Measurements from ENCODE around the gene RAP1GAP2. TPM values are rescaled to one million over a fixed set of nuclear protein-coding genes. Genes with fewer than 3 reads are reported as not detected.
A peak's percentile ranks its signal among the peaks of the same experiment; 100 is the strongest.

Gene RAP1GAP2
- total RNA-seq, 1 experiment from 2014 or later, result 4.4 TPM

- DNase-seq, result peak; percentile 93
- Histone ChIP-seq H3K27me3 (no peaks in the 10 kb centered on the region), H3K9me3 (no peaks in the 10 kb centered on the region), H3K36me3 (no peaks in the 10 kb centered on the region), H3K4me3 (no peak overlapping the region)
These were observed 153.3 kb downstream of the RAP1GAP2 start for GRCh38 chr17:2949469-2950044.

DNA sequence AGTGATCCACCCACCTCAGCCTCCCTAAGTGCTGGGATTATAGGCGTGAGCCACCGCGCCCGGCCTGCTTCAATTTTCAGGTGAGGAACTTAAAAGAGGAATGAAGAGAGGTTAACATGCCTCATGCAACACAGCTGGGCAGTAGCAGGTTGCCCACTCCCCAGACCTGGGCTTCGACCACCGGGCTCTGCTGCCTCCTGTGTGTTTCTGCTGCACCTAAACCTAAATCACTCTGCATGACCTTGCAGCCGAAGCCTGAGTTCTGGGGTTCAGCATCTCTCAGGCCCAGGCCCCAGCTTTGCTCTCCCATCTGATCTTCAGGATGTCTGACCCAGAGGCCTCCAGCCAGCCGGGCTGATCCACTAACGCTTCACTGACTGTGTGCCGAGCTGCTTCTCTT lies 154.6 kb downstream of the RAP1GAP2 start:
- no peak overlapping the region for H3K4me3 ChIP-seq
- no peaks in the 10 kb centered on the region for H3K27me3 ChIP-seq
- no peak for DNase-seq
- no peaks in the 10 kb centered on the region for H3K9me3 ChIP-seq
- H3K36me3 ChIP-seq, result no peaks in the 10 kb centered on the region

DNA sequence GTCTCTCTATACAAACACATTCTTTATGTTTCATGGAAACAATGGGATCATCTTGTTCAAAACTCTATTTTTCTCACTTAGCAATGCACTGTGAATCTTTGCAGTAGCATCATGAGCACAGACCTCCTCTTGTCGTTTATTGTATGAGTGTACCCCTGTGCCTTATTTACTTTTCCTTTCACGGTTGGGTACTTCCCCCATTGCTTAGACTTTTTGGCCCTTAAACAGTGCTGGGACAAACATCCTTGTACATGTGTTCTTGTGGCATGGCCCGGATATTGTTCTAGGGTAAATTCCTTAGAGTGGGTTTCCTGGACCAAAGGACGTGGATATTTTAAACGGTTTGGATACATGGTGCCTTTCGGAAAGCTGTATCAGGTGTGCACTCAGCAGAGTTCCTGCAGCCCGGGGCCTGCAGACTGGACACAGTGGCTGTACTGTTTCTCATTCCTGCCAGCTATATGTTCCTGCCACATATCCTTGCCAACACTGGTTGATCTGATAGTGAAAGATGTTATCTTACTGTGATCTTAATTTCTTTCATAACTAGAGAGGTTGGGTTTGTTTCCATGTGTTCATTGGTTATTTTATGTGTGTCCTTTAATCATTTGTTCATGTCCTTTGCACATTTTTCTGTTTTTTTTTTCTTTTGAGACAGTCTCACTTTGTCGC lies 156.1 kb downstream of the RAP1GAP2 start:
- DNase-seq, result no peak
- H3K9me3 ChIP-seq, result no peaks in the 10 kb centered on the region

GRCh38 chr17:2954898-2955445 lies 158.7 kb downstream of the RAP1GAP2 start:
- no peak overlapping the region for H3K4me3 ChIP-seq

More for the DNA sequence above, 156.1 kb downstream of the RAP1GAP2 start:
- no peaks in the 10 kb centered on the region for H3K27me3 ChIP-seq
- no peak overlapping the region for H3K4me3 ChIP-seq
- H3K36me3 ChIP-seq, result no peaks in the 10 kb centered on the region

GRCh38 chr17:2955931-2956582 lies 159.8 kb downstream of the RAP1GAP2 start:
- DNase-seq, result no peak
- no peak overlapping the region for H3K4me3 ChIP-seq
- H3K9me3 ChIP-seq, result no peaks in the 10 kb centered on the region
- no peaks in the 10 kb centered on the region for H3K27me3 ChIP-seq
- no peaks in the 10 kb centered on the region for H3K36me3 ChIP-seq

More at GRCh38 chr17:2954898-2955445, 158.7 kb downstream of the RAP1GAP2 start:
- H3K9me3 ChIP-seq, result no peaks in the 10 kb centered on the region
- H3K36me3 ChIP-seq, result no peaks in the 10 kb centered on the region
- H3K27me3 ChIP-seq, result no peaks in the 10 kb centered on the region
- DNase-seq, result peak; percentile 62

DNA sequence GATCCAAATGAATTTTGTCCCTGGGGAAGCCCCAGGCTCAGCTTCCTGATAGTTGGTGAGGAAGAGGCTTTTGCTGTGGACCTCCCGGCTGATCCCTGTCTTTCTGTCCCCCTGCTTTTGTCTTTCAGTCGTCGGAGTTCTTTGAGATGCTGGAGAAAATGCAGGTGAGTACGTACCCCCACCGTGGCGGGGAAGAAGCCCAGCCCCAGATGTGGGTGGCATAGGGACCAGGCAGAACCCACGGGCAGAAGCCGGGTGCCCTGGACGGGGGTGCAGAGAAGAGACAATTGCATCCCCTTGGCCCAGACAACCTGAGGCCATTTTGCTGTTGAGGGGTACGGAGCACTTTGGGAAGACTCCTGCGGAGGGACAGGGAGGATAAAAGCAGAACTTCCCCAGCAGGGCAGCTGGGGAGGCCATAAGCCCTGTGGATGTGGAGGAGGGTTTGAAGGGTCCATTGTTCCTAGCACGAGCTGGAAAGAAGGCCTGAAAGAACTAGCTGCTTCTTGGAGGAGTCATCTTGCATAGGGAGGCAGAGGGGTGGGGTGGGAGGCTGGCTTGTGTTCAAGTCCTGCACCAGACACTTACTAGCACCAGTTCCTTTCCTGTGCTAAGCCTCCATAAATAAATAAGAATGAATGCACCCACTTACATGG lies 161.5 kb downstream of the RAP1GAP2 start:
- Histone ChIP-seq H3K36me3 (no peaks in the 10 kb centered on the region), H3K9me3 (no peaks in the 10 kb centered on the region), H3K4me3 (no peak overlapping the region), H3K27me3 (no peaks in the 10 kb centered on the region)
- peak; percentile 45 for DNase-seq

DNA sequence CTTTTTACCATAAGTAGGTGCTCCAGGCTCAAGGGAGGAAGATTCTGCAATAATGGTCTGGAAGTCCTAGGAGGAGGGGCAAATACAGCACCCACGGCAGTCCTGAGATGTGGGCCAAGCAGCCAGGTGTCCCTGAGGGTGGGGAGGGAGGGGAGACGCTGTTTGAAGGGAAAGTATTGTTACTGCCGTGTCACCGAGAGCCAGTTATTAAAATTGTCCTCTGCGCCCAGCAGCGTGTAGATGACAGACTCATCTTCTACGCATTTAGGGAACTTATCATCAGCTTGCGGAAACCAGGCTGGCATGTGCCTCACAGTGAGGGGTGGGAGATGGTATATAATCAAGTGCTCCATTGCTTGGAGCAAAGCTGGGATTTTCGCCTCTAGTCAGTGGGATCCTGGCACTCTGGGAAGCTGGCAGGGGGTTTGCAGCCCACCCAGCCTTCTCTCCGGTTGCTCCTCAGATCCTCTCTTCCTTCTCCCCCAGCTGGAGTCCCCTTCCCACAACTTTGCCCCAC lies 162.5 kb downstream of the RAP1GAP2 start:
- Histone ChIP-seq H3K36me3 (no peaks in the 10 kb centered on the region), H3K4me3 (no peak overlapping the region), H3K9me3 (no peaks in the 10 kb centered on the region), H3K27me3 (no peaks in the 10 kb centered on the region)
- DNase-seq, result no peak

- Histone ChIP-seq H3K36me3 (no peaks in the 10 kb centered on the region), H3K27me3 (no peaks in the 10 kb centered on the region), H3K4me3 (no peak overlapping the region), H3K9me3 (no peaks in the 10 kb centered on the region)
- no peak for DNase-seq
These were observed 163.3 kb downstream of the RAP1GAP2 start for GRCh38 chr17:2959371-2960130.

- no peaks in the 10 kb centered on the region for H3K36me3 ChIP-seq
- no peaks in the 10 kb centered on the region for H3K27me3 ChIP-seq
- no peaks in the 10 kb centered on the region for H3K9me3 ChIP-seq
- H3K4me3 ChIP-seq, result no peak overlapping the region
- no peak for DNase-seq
These were observed 165.2 kb downstream of the RAP1GAP2 start for GRCh38 chr17:2961446-2961845.

GRCh38 chr17:2962236-2962635 lies 166.0 kb downstream of the RAP1GAP2 start:
- H3K4me3 ChIP-seq, result no peak overlapping the region
- H3K9me3 ChIP-seq, result no peaks in the 10 kb centered on the region
- DNase-seq, result no peak
- H3K36me3 ChIP-seq, result no peaks in the 10 kb centered on the region
- H3K27me3 ChIP-seq, result no peaks in the 10 kb centered on the region

GRCh38 chr17:2962729-2963128 lies 166.5 kb downstream of the RAP1GAP2 start:
- H3K9me3 ChIP-seq, result no peaks in the 10 kb centered on the region
- no peak for DNase-seq
- H3K36me3 ChIP-seq, result no peaks in the 10 kb centered on the region
- no peak overlapping the region for H3K4me3 ChIP-seq
- no peaks in the 10 kb centered on the region for H3K27me3 ChIP-seq

DNA sequence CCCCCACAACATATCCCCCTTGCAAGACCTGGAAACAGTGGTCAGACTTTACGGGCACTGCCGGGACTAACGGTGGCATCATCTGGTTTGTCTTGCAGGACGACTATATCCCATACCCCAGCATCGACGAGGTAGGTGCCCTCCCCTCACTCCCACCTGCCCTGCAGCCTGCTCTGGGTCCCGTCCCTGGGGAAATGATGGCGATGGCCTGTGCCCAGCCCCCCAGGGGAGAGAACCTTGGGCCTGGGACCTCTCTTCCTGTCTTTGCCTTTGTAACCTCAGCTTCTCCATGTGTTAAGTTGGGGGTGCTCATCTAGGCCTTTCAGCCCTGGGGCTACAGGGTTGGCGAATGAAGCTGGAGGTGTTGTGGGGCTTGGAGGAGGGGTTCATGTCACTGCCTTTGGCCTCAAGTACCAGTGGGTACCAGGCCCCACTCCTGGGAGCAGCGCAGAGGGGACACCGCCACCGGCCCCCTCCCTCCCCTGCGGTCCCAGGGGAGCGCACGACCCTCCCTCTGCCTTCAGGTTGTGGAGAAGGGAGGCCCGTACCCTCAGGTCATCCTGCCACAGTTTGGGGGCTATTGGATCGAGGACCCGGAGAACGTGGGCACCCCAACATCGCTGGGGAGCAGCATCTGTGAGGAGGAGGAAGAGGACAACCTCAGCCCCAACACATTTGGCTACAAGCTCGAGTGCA lies 167.2 kb downstream of the RAP1GAP2 start:
- Histone ChIP-seq H3K4me3 (no peak overlapping the region), H3K27me3 (no peaks in the 10 kb centered on the region), H3K9me3 (no peaks in the 10 kb centered on the region), H3K36me3 (peaks cover 6% of the 10 kb centered on the region; the same call in 1 of the 2 replicates)
- DNase-seq, result no peak

DNA sequence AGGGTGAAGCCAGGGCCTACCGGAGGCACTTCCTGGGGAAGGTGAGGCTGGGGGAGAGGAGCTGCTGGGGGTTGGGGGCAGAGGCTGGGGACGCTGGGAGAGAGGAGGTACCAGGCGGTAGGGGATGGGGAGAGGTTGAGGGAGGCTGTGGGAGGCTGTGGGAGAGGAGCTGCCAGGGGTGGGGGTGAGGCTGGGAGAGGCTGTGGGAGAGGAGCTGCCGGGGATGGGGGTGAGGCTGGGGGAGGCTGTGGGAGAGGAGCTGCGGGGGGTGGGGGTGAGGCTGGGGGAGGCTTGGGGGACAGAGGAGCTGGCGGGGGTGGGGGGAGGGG lies 167.8 kb downstream of the RAP1GAP2 start:
- Histone ChIP-seq H3K27me3 (no peaks in the 10 kb centered on the region), H3K9me3 (no peaks in the 10 kb centered on the region), H3K4me3 (no peak overlapping the region), H3K36me3 (peaks cover 6% of the 10 kb centered on the region; the same call in 1 of the 2 replicates)
- DNase-seq, result no peak

DNA sequence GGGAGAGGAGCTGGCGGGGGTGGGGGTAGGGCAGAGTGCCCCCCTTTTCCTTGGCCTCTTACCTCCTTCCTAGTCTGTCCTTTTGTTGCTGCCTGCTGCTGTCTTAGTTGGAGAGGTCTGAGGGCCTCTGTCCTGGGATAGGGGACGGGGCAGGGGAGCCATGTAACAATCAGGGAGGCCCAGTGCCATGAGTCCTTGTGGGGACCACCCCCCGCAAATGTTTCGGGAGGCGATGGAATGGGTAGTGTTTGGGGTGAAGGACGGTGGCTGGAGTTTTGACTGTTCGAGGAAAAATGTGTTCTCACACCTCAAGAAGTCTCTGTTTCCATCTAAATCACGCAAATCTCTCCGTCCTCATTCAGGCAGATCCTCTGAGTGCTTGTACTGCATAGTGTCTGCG lies 168.1 kb downstream of the RAP1GAP2 start:
- no peak for DNase-seq
- Histone ChIP-seq H3K9me3 (no peaks in the 10 kb centered on the region), H3K27me3 (no peaks in the 10 kb centered on the region), H3K36me3 (peaks cover 6% of the 10 kb centered on the region; the same call in 1 of the 2 replicates), H3K4me3 (no peak overlapping the region)

DNA sequence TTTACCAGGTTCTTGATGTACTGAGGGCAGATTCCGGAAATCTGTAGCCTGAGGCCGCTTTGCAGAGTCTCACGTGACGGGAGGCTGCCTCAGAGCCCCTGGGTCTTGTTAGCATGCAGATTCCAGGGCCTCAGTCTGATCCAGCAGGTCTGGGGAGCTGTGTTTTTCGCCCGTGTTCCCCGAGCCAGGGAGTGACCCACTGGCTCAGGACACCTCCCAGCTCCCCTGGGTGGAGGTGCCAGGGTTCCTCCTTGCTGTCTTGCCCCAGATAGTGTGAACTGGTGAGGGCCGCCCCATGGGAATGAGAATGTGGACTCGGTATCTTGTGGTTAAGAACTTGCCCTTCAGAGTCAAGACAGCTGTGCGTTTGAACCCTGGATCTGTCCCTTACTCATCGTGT lies 168.6 kb downstream of the RAP1GAP2 start:
- no peaks in the 10 kb centered on the region for H3K27me3 ChIP-seq

More for the DNA sequence above, 168.6 kb downstream of the RAP1GAP2 start:
- Histone ChIP-seq H3K4me3 (no peak overlapping the region), H3K36me3 (peaks cover 6% of the 10 kb centered on the region; the same call in 1 of the 2 replicates), H3K9me3 (no peaks in the 10 kb centered on the region)
- no peak for DNase-seq

Measured in MG63 (cell line).